HG02678 (cell line): ENCODE data around the gene WLS.

ENCODE experiments used
- ATAC-seq: cut with Tn5 transposase; IDR thresholded peaks from one replicate; pipeline ENCODE4 v1.9.1; 2021; ENCODE audit warnings: mild to moderate bottlenecking, moderate library complexity; ENCODE audit not compliant: unreplicated experiment

WLS gene

GRCh38 chr1:68202239-68202832, 30.0 kb downstream of the WLS start:
- ATAC-seq = no peak

GRCh38 chr1:68201546-68202238, 30.6 kb downstream of the WLS start:
- no peak for ATAC-seq

GRCh38 chr1:68199603-68200002, 32.7 kb downstream of the WLS start:
- no peak for ATAC-seq

- ATAC-seq = no peak
Measured at GRCh38 chr1:68198752-68199151, 33.6 kb downstream of the WLS start.

- no peak for ATAC-seq
Measured at GRCh38 chr1:68197891-68198290, 34.4 kb downstream of the WLS start.

- no peak for ATAC-seq
Measured at GRCh38 chr1:68197461-68197860, 34.9 kb downstream of the WLS start.

- ATAC-seq = no peak
Measured at GRCh38 chr1:68196676-68197075, 35.6 kb downstream of the WLS start.

- ATAC-seq = no peak
Measured at GRCh38 chr1:68191717-68192116, 40.6 kb downstream of the WLS start.

- no peak for ATAC-seq
Measured at GRCh38 chr1:68188644-68189340, 43.5 kb downstream of the WLS start.

GRCh38 chr1:68188060-68188538, 44.2 kb downstream of the WLS start:
- no peak for ATAC-seq

- ATAC-seq = no peak
Measured at GRCh38 chr1:68185743-68186142, 46.6 kb downstream of the WLS start.

- no peak for ATAC-seq
Measured at GRCh38 chr1:68183895-68184294, 48.4 kb downstream of the WLS start.

GRCh38 chr1:68181165-68181556, 51.2 kb downstream of the WLS start:
- peak; percentile 50 for ATAC-seq

- peak; percentile 64 for ATAC-seq
Measured at GRCh38 chr1:68180441-68181164, 51.7 kb downstream of the WLS start.

GRCh38 chr1:68178821-68179490, 53.4 kb downstream of the WLS start:
- ATAC-seq = peak; percentile 40

GRCh38 chr1:68175621-68176398, 56.5 kb downstream of the WLS start:
- ATAC-seq = no peak

GRCh38 chr1:68174738-68175113, 57.6 kb downstream of the WLS start:
- ATAC-seq = no peak

GRCh38 chr1:68173936-68174737, 58.2 kb downstream of the WLS start:
- no peak for ATAC-seq

GRCh38 chr1:68173283-68173935, 58.9 kb downstream of the WLS start:
- ATAC-seq = no peak
